ENCODE results near the gene FAM174B.

Gene FAM174B

DNA sequence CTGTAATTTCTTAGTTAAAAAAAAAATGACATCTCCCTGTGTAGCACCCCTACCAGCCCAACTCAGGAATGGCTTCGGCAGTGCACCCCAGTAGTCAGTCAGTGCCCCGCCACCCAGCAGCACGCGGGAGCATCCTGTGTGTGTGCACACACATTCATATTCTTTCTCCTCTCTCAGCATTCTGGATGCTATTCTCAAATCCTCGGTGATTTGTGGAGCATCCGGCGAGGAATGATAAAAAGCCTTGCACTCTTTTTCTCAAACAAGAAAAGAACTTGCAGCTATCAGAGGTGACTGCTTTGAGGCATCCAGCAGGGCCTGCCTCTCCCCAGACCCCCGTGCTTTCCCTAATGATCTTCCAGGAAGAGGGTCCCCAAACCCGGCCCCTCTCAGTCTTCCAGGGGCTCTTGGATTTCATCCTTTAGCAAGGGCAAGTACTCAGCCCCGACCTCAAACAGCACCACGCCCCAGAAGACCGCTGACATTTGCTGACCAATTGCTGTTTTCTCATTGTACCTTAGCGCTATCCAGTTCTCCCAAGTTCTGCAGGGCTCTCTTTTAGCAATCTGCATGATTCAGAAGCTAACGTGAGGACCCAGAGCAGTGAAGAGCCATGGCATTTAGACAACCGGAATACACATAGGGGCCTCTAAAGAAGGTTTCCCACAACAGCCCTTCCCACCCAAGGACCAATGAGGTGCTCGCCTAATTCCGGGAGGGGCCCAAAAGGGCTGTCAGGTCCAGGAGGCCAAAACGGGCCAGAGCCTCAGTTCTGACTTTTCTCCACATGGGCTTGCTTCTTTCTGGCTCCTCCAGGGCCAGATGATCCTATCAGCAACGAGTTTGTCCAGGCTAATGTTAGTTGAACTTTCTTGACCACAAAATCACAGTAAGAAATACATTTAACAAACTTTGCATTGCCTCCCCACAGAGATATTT lies 72.2 kb downstream of the FAM174B start:
- TF ChIP-seq, protein P1, sequence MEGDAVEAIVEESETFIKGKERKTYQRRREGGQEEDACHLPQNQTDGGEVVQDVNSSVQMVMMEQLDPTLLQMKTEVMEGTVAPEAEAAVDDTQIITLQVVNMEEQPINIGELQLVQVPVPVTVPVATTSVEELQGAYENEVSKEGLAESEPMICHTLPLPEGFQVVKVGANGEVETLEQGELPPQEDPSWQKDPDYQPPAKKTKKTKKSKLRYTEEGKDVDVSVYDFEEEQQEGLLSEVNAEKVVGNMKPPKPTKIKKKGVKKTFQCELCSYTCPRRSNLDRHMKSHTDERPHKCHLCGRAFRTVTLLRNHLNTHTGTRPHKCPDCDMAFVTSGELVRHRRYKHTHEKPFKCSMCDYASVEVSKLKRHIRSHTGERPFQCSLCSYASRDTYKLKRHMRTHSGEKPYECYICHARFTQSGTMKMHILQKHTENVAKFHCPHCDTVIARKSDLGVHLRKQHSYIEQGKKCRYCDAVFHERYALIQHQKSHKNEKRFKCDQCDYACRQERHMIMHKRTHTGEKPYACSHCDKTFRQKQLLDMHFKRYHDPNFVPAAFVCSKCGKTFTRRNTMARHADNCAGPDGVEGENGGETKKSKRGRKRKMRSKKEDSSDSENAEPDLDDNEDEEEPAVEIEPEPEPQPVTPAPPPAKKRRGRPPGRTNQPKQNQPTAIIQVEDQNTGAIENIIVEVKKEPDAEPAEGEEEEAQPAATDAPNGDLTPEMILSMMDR (conservative IDR thresholded peaks at IDR 0.05): no peak
- H3K27ac ChIP-seq: no peak overlapping the region

DNA sequence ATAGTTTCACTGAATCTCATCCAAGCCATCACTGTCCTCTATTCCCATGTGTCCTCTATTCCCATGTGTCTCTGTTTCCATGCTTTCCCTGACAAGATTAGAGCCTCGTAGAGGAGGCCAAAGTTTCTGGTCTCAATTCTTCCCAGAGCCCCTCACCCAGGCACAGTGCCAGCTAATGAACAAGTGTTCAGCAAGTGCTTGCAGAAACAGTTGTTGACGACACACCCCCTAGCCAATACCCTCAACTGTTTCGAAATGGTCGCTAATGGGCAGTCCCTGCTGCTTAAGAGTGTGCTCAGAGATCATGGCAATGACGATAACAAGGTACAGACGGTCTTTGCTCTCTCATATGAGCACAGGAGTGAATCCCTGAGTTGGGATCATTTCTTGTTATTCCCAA lies 73.4 kb downstream of the FAM174B start:
- H3K27ac ChIP-seq: no peak overlapping the region

DNA sequence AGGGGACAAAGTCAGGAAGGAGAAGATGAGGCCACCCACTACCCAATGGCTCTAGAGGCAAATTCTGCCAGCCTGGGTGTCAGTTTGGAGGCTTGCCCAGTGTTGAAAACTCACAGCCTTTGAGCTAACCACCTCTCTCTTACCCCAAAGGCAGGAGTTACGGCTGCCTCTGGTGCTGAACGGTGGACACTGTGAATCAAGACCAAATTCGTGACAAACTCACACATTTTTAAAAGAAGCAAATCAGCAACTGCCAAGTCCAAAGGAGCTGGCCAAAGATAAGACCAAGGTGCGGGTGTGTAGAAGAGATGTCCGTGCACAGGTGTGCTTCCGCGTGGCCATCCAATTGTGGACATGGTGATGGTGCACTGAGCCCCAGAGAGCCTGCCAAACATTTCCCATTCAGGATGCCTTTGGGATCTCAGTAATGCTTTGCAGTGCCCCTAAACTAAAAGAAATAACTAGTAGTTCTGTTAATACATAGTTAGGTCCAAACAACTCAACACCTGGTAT lies 74.6 kb downstream of the FAM174B start:
- TF ChIP-seq, protein P1 (conservative IDR thresholded peaks at IDR 0.05): no peak
- no peak overlapping the region for H3K27ac ChIP-seq

More for the DNA sequence above, 73.4 kb downstream of the FAM174B start:
- TF ChIP-seq, protein P1 (conservative IDR thresholded peaks at IDR 0.05): no peak

DNA sequence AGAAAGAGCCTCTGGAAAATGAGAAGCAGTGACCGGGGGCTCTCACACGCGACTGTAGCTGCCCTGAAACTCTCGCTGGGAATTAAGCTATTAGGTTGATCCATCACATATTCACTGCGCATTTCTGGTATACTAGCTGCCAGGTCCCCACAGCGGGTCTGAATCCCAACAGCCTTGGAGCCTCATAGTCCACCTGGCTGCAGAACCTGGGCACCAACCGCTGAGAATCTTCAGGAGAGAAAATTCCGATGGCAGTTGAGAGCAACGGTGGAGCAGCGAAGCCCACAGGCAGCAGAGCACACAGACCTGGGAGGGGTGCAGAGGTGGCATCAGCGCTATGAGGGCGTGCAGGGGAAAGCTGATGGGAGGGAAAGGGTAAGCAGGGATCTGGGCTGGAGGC lies 75.1 kb downstream of the FAM174B start:
- H3K27ac ChIP-seq: no peak overlapping the region
- TF ChIP-seq, protein P1 (conservative IDR thresholded peaks at IDR 0.05): no peak

DNA sequence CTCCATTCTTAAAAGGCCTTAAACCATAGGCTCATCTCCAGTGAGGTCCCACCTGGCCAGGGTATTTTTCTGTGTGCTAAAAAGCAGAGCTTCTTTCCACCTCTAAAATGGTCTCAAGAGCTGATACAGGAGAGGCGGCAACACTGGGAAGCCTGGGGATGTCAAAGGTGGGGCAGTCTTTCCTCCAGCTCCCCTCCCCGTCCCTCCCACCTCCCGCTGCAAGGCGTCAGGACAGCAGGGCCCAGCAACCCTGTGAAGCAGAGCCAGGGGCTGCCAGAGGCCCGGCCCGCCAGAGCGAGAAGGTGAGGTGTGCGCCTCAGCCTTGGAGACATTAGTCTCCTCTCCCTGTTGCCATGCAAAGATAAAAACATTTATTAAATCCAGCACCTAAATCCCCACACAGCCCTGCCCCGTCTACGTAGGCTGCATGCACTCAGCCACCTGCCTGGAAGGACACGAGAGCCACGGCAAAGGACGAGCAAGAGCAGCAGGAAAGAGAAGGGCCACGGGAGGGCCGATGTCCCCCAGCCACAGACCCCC lies 75.6 kb downstream of the FAM174B start:
- H3K27ac ChIP-seq: no peak overlapping the region
- TF ChIP-seq, protein P1 (conservative IDR thresholded peaks at IDR 0.05): no peak

DNA sequence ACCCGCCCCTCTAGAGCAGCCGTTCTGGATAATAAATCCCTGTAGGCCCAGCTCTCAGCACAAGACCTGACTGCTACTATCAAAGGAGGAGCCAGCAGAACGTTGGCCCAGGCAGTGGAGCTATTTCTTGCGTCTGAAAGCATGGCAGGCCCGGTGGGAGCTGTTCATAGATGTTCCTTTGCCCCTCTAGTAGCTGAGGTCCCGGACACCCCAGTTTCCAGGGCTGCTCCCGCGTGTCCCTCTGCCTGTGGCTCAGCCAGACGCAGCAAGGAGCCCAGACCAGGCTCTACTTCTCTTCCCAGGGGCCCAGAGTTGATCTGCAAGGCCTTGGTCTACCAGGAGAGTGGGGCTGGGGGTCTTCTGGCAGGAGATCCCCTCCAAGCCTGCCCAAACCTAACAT lies 76.1 kb downstream of the FAM174B start:
- TF ChIP-seq, protein P1 (conservative IDR thresholded peaks at IDR 0.05): no peak
- no peak overlapping the region for H3K27ac ChIP-seq

DNA sequence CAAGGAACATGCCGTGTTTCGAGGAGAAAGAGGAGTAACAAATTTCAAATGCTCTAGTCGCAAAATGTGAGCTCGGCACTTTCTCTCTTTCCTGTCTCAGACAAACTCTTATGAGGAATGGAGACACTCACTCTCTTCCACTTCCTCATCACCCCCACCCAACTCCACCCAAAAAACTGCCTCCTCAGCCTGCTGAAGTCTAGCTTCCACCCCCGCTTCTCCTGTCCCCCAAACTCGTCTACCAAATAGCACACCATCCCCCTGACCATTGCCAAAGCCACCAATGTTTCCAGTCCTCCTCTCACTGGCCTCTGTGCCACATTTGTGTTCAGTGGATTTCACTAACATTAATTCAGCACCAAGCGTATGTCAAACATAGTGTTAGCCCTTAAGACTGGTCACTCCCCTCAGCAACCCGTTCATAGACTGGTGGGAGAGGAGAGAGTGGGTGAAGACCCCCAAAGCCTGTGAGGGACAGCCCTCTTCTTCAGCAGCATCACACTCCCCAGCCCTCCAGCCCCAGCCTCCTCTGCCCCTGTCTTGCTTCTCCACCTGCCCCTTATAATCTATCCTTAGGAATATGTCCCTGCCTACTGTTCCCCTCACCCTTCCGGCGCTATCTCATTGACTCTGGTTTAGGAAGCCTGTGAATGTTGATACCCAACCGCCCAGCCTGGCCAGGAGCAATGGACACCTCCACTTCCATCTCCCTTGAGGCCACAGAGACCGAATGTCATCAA lies 77.3 kb downstream of the FAM174B start:
- no peak overlapping the region for H3K27ac ChIP-seq
- TF ChIP-seq, protein P1 (conservative IDR thresholded peaks at IDR 0.05): no peak

All from VCaP (cell line).